Naive thymus-derived CD4-positive, alpha-beta T cell (primary cell): ENCODE results near the gene OR4M1. TPM values are rescaled to one million over a fixed set of nuclear protein-coding genes. Genes with fewer than 3 reads are reported as not detected.

Source experiments
- polyA plus RNA-seq, 2 donors: library from polyadenylated mRNA; unstranded; fragments of 300-500 nt; fragmentation: Illumina TruSeq; gene quantifications; one replicate each; pipeline ENCODE4 v1.2.3, GENCODE V29; 2021
- total RNA-seq, 6 experiments: library from RNA in 5 of 6; stranded (reverse) in 5 of 6; gene quantifications; 1 replicate in 5 of 6; 2 replicates in 1 of 6; pipeline ENCODE4 v1.2.3 and lab custom pipeline; 2021 to 2026

Gene OR4M1
- total and polyA plus RNA-seq, 7 experiments from 2014 or later = not detected

Other genes with a start within 250 kb of the OR4M1 start
- gene OR11H2, start 59.6 kb upstream of the OR4M1 start, total RNA-seq = not detected
- gene OR11H2, start 59.6 kb upstream of the OR4M1 start, polyA plus RNA-seq = not detected
- gene OR4Q3, start 29.9 kb upstream of the OR4M1 start, total RNA-seq = not detected
- gene OR4Q3, start 29.9 kb upstream of the OR4M1 start, polyA plus RNA-seq = not detected
- gene OR4N2, start 30.3 kb downstream of the OR4M1 start, total RNA-seq = not detected
- gene OR4N2, start 30.3 kb downstream of the OR4M1 start, polyA plus RNA-seq = not detected
- not detected for gene OR4K2, start 101.6 kb downstream of the OR4M1 start, total RNA-seq
- not detected for gene OR4K2, start 101.6 kb downstream of the OR4M1 start, polyA plus RNA-seq
- not detected for gene OR4K5, start 147.1 kb downstream of the OR4M1 start, total RNA-seq
- not detected for gene OR4K5, start 147.1 kb downstream of the OR4M1 start, polyA plus RNA-seq
- not detected for gene OR4K1, start 157.4 kb downstream of the OR4M1 start, total RNA-seq
- gene OR4K1, start 157.4 kb downstream of the OR4M1 start, polyA plus RNA-seq = not detected
- not detected for gene OR4K15, start 202.1 kb downstream of the OR4M1 start, total RNA-seq
- not detected for gene OR4K15, start 202.1 kb downstream of the OR4M1 start, polyA plus RNA-seq
- not detected for gene OR4Q2, start 228.7 kb downstream of the OR4M1 start, total RNA-seq
- gene OR4Q2, start 228.7 kb downstream of the OR4M1 start, polyA plus RNA-seq = not detected
- not detected for gene OR4K14, start 245.8 kb downstream of the OR4M1 start, total RNA-seq
- gene OR4K14, start 245.8 kb downstream of the OR4M1 start, polyA plus RNA-seq = not detected